Activated naive CD4-positive, alpha-beta T cell treated with anti-CD3 and anti-CD28 coated beads, Interleukin-2, amount 10 ng/mL, durations not matched to agents 7 days and 5 days (primary cell): ENCODE measurements around the gene STEAP3.
"Not testable (repeated sequence)": the region's sequence is repeated elsewhere in the genome, so short reads cannot be mapped to it uniquely, and the experiment has no call there.

Experiments
- CTCF ChIA-PET: fragments of 350-600 bp; sonication (Branson Sonifier 250); formaldehyde crosslinking; loops from one replicate; lab custom pipeline; 2021; ENCODE audit warnings: antibody characterized with exemption; lab: Charles Lee
- DNase-seq: peaks from one replicate; pipeline ENCODE4 v3.0.0-alpha.2; 2020
- H3K27ac Mint-ChIP-seq: one replicate; pipeline ENCODE4 v1.8.0; 2021; ENCODE audit warnings: mild to moderate bottlenecking, moderate library complexity, mixed read lengths
- H3K27me3 Mint-ChIP-seq: one replicate; pipeline ENCODE4 v1.8.0; 2021; ENCODE audit warnings: mild to moderate bottlenecking, mixed read lengths
- H3K36me3 Mint-ChIP-seq: one replicate; pipeline ENCODE4 v1.8.0; 2021; ENCODE audit warnings: mixed read lengths
- H3K4me1 Mint-ChIP-seq: one replicate; pipeline ENCODE4 v1.8.0; 2021; ENCODE audit warnings: mixed read lengths
- H3K4me3 Mint-ChIP-seq: one replicate; pipeline ENCODE4 v1.8.0; 2021; ENCODE audit warnings: mild to moderate bottlenecking, moderate library complexity, mixed read lengths
- H3K9me3 Mint-ChIP-seq: one replicate; pipeline ENCODE4 v1.8.0; 2021; ENCODE audit warnings: mixed read lengths

The STEAP3 gene

DNA sequence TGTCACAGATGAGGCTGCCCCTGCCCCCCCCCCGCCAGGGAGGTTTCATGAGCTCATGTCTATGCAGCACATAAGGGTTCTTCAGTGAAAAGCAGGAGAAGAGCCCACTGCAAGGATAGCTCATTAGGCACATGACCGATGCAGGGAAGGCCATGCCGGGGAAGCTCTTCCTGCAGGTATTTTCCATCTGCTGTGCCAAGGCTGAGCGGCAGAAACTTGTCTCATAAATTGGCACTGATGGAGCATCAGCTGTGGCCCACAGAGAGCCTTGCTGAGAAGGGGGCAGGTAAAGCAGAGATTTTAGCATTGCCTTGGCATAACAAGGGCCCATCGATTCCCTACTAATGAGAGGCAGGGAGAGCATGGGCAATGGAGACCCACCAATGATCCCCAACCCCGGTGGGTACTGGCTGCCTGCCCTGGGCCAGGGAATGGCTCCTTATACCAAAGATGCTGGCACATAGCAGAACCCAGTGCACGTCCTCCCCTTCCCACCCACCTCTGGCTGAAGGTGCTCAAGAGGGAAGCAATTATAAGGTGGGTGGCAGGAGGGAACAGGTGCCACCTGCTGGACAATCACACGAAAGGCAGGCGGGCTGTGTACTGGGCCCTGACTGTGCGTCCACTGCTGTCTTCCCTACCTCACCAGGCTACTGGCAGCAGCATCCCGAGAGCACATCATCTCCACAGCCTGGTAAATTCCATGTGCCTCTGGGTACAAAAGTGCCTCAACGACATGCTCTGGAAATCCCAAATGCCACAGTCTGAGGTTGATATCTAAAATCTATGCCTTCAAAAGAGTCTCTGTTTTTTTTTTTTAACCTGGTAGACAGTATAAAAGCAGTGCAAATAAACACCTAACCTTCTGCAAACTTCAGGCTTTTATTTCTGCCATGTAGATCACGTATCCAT lies 41.4 kb downstream of the STEAP3 start:
- Mint-ChIP-seq H3K4me1 (no peaks in the 10 kb centered on the region), H3K27me3 (peaks cover 11% of the 10 kb centered on the region), H3K36me3 (no peaks in the 10 kb centered on the region), H3K9me3 (no peaks in the 10 kb centered on the region), H3K27ac (no peak overlapping the region), H3K4me3 (no peak overlapping the region)
- DNase-seq, result peak; percentile 49
- CTCF ChIA-PET, result interaction anchor here (1.1 to 1.2 kb wide), 2 partner anchors 212 to 215 kb away, joined by 3 read pairs; no protein-coding TSS in a partner anchor

DNA sequence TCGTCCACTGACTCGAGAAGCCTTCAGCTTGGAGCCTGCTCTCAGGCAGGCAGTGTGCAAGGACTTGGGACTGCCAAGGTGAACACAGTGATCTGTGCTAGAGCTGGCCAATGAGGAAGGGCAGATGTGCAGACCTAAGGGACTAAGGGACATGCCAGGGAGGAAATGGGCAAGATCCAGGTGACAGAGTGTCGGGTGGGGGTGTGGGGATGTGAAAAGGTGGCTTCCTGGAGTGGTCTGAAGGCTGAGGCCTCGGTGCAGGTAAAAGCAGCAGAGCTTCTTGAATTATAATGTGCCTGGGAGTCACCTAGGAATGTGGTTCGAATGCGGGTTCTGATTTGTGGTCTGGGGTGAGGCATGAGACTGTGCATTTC lies 42.0 kb downstream of the STEAP3 start:
- CTCF ChIA-PET, result interaction anchor here (1.2 to 1.3 kb wide), 3 partner anchors 19 to 215 kb away, joined by 3 read pairs; no protein-coding TSS in a partner anchor
- Mint-ChIP-seq H3K4me3 (no peak overlapping the region), H3K9me3 (no peaks in the 10 kb centered on the region), H3K27me3 (peaks cover 11% of the 10 kb centered on the region), H3K36me3 (no peaks in the 10 kb centered on the region), H3K4me1 (no peaks in the 10 kb centered on the region), H3K27ac (no peak overlapping the region)
- DNase-seq, result no peak

DNA sequence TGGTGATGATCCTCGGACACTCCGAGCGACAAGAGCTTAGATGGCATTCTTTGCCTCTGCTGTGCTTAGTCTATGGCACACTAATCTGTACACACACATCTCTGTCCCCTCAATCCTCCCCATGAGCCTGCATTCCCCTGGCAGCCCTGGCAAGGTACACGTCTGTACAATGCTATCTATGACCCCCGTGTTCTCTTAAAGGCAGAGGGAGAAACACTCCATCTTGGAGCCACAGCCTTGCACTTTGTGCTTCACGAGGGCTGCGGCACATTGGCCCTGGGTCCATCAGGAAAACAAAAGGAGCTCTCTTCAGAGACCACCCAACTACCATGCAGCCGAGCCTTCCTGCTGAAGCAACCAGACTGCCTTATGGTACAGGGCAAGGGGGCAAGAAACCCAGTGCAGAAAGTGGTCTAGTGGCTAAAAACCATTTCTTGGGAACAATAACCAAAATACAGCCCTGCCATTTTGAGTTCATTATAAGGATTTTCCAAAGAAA lies 42.5 kb downstream of the STEAP3 start:
- Mint-ChIP-seq H3K9me3 (no peaks in the 10 kb centered on the region), H3K27me3 (peaks cover 11% of the 10 kb centered on the region), H3K4me1 (no peaks in the 10 kb centered on the region), H3K36me3 (no peaks in the 10 kb centered on the region), H3K27ac (no peak overlapping the region), H3K4me3 (no peak overlapping the region)
- CTCF ChIA-PET, result interaction anchor here (1.2 to 1.3 kb wide), 4 partner anchors 11 to 216 kb away, joined by 3 to 6 read pairs (median 3); no protein-coding TSS in a partner anchor
- DNase-seq, result no peak

DNA sequence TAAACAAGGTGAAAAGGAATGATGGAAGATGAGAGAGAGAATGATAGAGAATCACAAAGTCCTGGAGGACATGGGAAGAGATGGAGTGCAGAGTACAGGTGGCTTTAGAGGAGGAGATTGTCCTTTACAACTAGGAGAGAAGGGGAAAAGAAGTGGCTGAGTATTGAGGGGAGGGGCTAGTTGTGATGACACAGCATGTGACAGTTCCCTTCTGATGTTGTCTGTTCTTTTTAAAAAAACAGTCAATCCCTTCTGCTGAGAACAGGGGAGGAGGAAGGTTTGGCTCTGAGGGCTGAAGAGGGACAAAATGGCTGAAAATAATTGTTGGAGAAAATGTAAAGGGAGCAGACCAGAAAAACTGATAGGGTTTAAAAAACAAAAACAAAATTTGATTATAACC lies 44.0 kb downstream of the STEAP3 start:
- Mint-ChIP-seq H3K27me3 (peaks cover 11% of the 10 kb centered on the region), H3K4me3 (no peak overlapping the region), H3K27ac (no peak overlapping the region), H3K4me1 (no peaks in the 10 kb centered on the region), H3K36me3 (no peaks in the 10 kb centered on the region), H3K9me3 (no peaks in the 10 kb centered on the region)
- no peak for DNase-seq
- CTCF ChIA-PET, result no interaction called here

DNA sequence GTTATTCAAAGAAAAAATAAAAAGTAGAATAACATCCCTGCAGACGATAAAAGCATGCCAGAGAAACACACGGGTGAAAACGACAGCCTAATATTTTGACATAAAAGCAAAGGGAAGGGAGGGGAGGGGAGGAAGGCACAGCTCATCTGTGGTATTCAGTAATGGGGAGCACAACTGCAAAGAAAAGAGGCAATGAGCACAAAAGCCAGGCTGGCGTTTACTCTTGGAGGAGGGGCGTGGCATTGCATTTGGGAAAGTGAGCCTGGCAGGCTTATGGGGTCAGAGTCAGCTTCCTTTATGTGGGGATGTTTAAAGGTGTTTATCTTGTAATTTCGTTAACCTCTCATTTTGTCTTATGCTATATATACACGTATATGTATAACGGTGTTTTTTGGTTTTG lies 53.2 kb downstream of the STEAP3 start:
- H3K36me3 Mint-ChIP-seq, result no peaks in the 10 kb centered on the region
- H3K4me1 Mint-ChIP-seq, result no peaks in the 10 kb centered on the region
- H3K9me3 Mint-ChIP-seq, result no peaks in the 10 kb centered on the region
- H3K27me3 Mint-ChIP-seq, result no peaks in the 10 kb centered on the region
- H3K4me3 Mint-ChIP-seq, result no peak overlapping the region
- DNase-seq, result no peak
- no peak overlapping the region for H3K27ac Mint-ChIP-seq
- CTCF ChIA-PET, result interaction anchor here (0.5 kb wide), 1 partner anchor 131 kb away, joined by 3 read pairs; no protein-coding TSS in a partner anchor

DNA sequence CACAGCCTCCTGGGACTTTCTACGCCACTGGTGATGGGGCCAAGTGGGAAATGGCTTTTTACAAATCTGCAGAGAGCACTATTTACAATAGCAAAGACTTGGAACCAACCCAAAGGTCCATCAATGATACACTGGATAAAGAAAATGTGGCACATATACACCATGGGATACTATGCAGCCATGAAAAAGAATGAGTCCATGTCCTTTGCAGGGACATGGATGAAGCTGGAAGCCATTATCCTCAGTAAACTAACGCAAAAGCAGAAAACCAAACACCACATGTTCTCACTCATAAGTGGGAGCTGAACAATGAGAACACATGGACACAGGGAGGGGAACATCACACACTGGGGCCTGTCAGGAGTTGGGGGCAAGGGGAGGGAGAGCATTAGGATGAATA lies 54.8 kb downstream of the STEAP3 start:
- H3K4me3 Mint-ChIP-seq, H3K4me1 Mint-ChIP-seq, H3K27me3 Mint-ChIP-seq, H3K36me3 Mint-ChIP-seq, H3K27ac Mint-ChIP-seq, DNase-seq, CTCF ChIA-PET, H3K9me3 Mint-ChIP-seq: not testable (repeated sequence)

DNA sequence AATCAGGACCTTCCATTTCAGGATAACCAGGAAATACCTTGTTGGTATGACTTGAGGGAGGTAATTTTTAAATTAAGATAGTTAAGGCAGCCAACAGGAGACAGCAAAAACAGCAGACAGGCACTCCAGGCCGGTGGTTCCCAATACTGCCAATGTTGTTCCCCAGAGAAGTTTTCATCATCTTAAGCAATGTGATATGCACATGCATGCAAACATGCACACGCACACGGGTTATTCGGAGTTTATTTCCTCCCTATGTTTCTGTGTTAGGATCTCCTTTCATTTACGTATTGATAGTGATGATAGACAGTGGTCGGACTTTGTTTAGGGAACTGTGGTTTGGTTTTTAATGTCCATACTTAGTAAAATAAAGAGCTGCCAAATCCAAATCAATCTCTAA lies 55.3 kb downstream of the STEAP3 start:
- Mint-ChIP-seq H3K4me3 (no peak overlapping the region), H3K36me3 (no peaks in the 10 kb centered on the region), H3K4me1 (no peaks in the 10 kb centered on the region), H3K27ac (no peak overlapping the region), H3K9me3 (no peaks in the 10 kb centered on the region), H3K27me3 (no peaks in the 10 kb centered on the region)
- CTCF ChIA-PET, result interaction anchor here (0.6 to 0.9 kb wide), 2 partner anchors 13 to 919 kb away, joined by 3 to 5 read pairs; no protein-coding TSS in a partner anchor
- no peak for DNase-seq

DNA sequence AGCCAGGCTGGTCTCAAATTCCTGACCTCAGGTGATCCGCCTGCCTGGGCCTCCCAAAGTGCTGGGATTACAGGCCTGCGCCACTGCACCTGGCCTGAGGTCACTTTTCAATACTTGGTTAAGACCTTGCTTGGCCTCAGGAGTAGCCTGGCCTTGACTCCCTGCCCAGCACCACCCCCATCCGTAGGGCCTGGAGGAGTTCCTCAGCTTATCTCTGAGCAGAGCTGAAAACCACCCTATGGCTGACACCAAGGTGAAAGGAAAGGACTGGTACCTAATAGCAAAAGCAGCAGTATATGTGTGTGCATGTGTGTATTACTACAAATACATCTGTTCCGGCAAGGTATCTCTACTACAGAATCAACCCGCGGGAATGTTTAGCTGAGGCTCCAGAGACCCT lies 56.0 kb downstream of the STEAP3 start:
- CTCF ChIA-PET, result interaction anchor here (0.6 to 0.9 kb wide), 2 partner anchors 12 to 918 kb away, joined by 3 to 5 read pairs; no protein-coding TSS in a partner anchor
- H3K4me1 Mint-ChIP-seq, result no peaks in the 10 kb centered on the region
- no peak for DNase-seq
- no peaks in the 10 kb centered on the region for H3K27me3 Mint-ChIP-seq
- H3K27ac Mint-ChIP-seq, result no peak overlapping the region
- no peaks in the 10 kb centered on the region for H3K9me3 Mint-ChIP-seq
- H3K36me3 Mint-ChIP-seq, result no peaks in the 10 kb centered on the region
- no peak overlapping the region for H3K4me3 Mint-ChIP-seq

DNA sequence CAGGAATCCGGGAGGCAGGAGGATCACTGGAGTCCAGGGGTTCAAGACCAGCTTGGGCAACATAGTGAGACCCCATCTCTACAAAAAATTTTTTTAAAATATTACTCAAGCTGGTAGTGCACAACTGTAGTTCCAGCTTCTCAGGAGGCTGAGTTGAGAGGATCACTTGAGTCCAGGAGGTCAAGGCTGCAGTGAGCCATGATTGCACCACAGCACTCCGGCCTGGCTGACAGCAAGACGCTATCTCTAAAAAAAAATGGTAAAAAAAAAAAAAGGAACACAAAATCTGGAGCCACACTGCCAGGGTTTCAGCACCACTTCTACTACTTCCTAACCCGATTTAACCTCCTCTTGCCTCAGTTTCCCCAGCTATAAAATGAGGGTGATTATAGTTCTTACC lies 57.0 kb downstream of the STEAP3 start:
- Mint-ChIP-seq H3K27ac (no peak overlapping the region), H3K4me3 (no peak overlapping the region), H3K9me3 (no peaks in the 10 kb centered on the region), H3K27me3 (no peaks in the 10 kb centered on the region), H3K4me1 (no peaks in the 10 kb centered on the region), H3K36me3 (no peaks in the 10 kb centered on the region)
- CTCF ChIA-PET, result no interaction called here
- DNase-seq, result no peak

DNA sequence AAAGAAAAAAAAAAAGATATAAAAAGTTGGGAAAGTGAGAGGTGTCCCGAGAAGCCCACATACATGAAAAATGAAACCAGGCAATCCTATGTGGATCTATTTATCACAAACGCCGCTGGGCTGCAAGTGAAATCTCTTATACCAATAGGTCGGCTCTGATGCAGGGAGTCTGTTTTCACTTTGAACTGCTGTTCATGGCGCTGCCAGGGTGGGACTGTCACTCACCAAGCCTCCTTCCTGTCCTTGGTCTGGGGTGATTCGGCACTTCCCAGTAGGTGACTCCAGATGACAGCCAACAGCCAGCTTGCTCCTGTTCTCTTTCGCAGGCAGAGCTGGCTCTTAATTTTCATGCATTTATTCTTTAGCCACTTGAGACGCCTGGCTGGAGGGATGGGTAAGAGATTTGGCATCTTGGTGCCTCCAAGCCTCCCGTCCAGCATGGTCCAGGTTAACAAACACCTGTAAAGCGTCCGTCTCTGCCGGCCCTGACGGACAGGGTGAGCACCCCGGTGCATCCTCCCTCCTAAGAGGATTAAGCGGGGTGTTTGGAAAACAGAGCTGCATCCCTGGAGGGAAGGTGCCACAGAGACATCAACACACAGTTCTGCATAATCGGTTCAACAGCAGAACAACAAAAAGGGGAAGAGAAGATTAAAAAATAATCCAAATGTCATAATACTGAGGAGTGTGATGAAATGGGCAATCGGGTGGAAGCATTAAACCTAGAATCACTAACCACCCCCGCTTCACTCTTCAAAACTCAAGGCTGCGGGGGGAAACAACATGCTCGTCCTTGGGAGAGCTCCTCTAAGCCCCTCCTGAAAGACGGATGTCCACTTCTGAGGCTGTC lies 58.7 kb downstream of the STEAP3 start:
- CTCF ChIA-PET, result interaction anchor here (1.0 kb wide), 1 partner anchor 10 kb away, joined by 4 read pairs; no protein-coding TSS in a partner anchor
- no peak overlapping the region for H3K27ac Mint-ChIP-seq
- H3K27me3 Mint-ChIP-seq, result no peaks in the 10 kb centered on the region
- DNase-seq, result no peak
- no peak overlapping the region for H3K4me3 Mint-ChIP-seq
- no peaks in the 10 kb centered on the region for H3K4me1 Mint-ChIP-seq
- H3K36me3 Mint-ChIP-seq, result no peaks in the 10 kb centered on the region
- no peaks in the 10 kb centered on the region for H3K9me3 Mint-ChIP-seq

DNA sequence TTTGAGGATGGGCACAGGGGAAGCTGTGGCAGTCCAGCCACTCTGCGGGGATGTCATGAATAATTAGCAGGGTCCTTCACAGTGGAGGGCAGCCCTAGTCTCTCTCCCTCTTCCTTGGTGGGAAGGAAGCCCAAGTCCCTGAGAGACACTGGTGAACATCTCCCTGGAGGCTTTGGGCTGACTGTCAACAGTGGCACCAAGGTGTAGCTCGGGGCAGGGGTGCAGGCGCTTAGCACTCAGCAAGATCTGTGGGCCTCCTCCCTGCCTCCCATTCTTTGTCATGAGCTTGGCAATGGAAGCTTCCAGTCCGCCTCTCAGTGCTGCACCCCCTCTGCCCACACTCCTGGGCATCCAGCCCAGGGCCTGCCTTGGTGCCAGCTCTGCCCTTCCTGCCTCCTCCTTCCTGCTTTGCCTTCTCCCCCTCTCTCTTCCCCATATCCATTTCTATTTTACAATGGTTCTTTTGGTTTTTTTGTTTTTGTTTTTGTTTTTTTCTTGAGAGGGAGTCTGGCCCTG lies 59.4 kb downstream of the STEAP3 start:
- H3K9me3 Mint-ChIP-seq, result no peaks in the 10 kb centered on the region
- no peaks in the 10 kb centered on the region for H3K36me3 Mint-ChIP-seq
- CTCF ChIA-PET, result interaction anchor here (1.0 kb wide), 1 partner anchor 9 kb away, joined by 4 read pairs; no protein-coding TSS in a partner anchor
- H3K4me1 Mint-ChIP-seq, result no peaks in the 10 kb centered on the region
- H3K27me3 Mint-ChIP-seq, result no peaks in the 10 kb centered on the region
- no peak for DNase-seq
- H3K27ac Mint-ChIP-seq, result no peak overlapping the region
- no peak overlapping the region for H3K4me3 Mint-ChIP-seq

DNA sequence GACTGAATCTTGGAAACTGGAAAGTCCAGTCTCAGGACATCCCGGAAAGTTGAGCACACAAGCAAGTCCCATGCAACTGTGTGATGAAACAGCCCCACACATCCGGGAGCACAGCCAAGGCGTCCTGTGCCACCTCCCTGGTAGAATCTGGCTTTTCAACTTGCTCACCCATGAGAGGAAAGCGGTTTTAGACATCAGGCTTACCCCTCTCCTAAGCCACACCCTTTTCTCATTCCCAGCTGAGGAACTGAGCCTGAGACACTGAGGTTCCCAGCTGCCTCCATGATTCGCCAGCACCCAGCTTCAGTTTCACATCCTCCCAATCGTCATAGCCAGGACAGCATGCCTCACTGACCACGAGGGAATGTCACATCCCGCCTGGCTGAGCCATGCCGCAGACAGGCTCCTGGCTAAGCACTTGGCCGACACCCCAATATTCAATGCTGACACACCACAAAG lies 60.3 kb downstream of the STEAP3 start:
- Mint-ChIP-seq H3K27ac (no peak overlapping the region), H3K36me3 (no peaks in the 10 kb centered on the region), H3K4me3 (no peak overlapping the region), H3K27me3 (no peaks in the 10 kb centered on the region), H3K4me1 (no peaks in the 10 kb centered on the region), H3K9me3 (no peaks in the 10 kb centered on the region)
- CTCF ChIA-PET, result no interaction called here
- no peak for DNase-seq

DNA sequence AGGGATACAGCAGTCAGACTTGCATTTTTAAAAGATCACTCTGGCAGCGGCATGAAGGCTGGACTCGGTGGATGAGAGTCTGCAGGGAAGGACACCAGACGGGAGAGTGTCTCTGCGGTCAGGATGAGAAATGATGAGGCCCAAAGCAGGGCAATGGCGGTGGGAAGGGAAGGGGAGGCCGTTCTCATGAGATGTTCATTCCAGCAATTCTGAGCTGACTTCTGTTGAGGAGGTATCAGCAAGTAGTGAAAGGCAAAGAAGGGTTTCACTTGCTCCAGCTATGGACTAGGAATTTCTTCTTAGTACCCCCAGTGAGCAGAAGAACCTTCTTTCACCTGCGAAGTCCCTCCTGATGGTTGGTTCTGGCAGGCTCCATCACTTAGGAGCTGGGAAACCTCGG lies 63.0 kb downstream of the STEAP3 start:
- CTCF ChIA-PET, result no interaction called here
- Mint-ChIP-seq H3K27me3 (peaks cover 3% of the 10 kb centered on the region), H3K36me3 (no peaks in the 10 kb centered on the region), H3K9me3 (no peaks in the 10 kb centered on the region), H3K27ac (no peak overlapping the region), H3K4me3 (no peak overlapping the region), H3K4me1 (no peaks in the 10 kb centered on the region)
- DNase-seq, result no peak

DNA sequence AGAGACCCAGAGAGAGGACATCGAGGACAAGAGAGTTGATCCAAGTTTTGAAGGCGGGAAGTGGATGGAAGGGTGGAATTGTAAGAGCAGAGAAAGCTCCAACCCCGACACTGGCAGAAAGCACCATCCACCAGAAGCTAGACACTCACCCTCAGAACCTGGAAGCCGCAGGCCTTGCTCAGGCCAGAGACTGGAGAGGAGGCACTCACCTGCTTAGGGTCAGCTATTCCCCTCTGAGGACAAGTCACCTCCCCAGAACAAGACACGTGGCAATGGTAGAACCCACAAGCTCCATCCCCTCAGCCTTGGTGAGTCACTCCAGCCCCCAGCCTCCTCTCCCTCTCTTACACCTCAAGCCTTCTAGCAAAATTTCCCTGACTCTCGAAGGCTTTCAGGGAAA lies 64.9 kb downstream of the STEAP3 start:
- Mint-ChIP-seq H3K27me3 (peaks cover 3% of the 10 kb centered on the region), H3K4me3 (no peak overlapping the region)

More for the DNA sequence above, 64.9 kb downstream of the STEAP3 start:
- CTCF ChIA-PET, result no interaction called here
- no peak for DNase-seq
- Mint-ChIP-seq H3K4me1 (no peaks in the 10 kb centered on the region), H3K9me3 (no peaks in the 10 kb centered on the region), H3K27ac (no peak overlapping the region), H3K36me3 (no peaks in the 10 kb centered on the region)
